ENCODE data around the gene HMCES. TPM values are rescaled to one million over a fixed set of nuclear protein-coding genes. Genes with fewer than 3 reads are reported as not detected.

HMCES gene
- total RNA-seq, 1 donor from 2014 or later: 21.6 TPM

GRCh38 chr3:129289201-129289921, 10.7 kb downstream of the HMCES start:
- FAIRE-seq (no peak), DNase-seq (ENCODE audit: low spot score in 2 of 2) (no peak)

GRCh38 chr3:129291236-129291886, 12.7 kb downstream of the HMCES start:
- DNase-seq (ENCODE audit: low spot score in 2 of 2) (no peak), FAIRE-seq (no peak)

- no peak for FAIRE-seq
Observed at GRCh38 chr3:129295286-129295685, 16.6 kb downstream of the HMCES start.

GRCh38 chr3:129304146-129304961, 25.7 kb downstream of the HMCES start:
- no peak for FAIRE-seq
- no peak for DNase-seq (ENCODE audit: low spot score in 2 of 2)

More at GRCh38 chr3:129295286-129295685, 16.6 kb downstream of the HMCES start:
- DNase-seq (ENCODE audit: low spot score in 2 of 2): no peak

- DNase-seq (ENCODE audit: low spot score in 2 of 2) (no peak), FAIRE-seq (no peak)
Observed at GRCh38 chr3:129304962-129305222, 26.2 kb downstream of the HMCES start.

- DNase-seq (ENCODE audit: low spot score in 2 of 2): peak in 1 of 2 donors; percentile 54
- FAIRE-seq: no peak
Observed at GRCh38 chr3:129305592-129306091, 27.0 kb downstream of the HMCES start.

GRCh38 chr3:129308636-129309035, 30.0 kb downstream of the HMCES start:
- DNase-seq (ENCODE audit: low spot score in 2 of 2) (no peak), FAIRE-seq (no peak)

- FAIRE-seq (no peak), DNase-seq (ENCODE audit: low spot score in 2 of 2) (no peak)
Observed at GRCh38 chr3:129310111-129311011, 31.7 kb downstream of the HMCES start.

GRCh38 chr3:129311054-129311902, 32.6 kb downstream of the HMCES start:
- DNase-seq (ENCODE audit: low spot score in 2 of 2) (no peak), FAIRE-seq (no peak)

GRCh38 chr3:129312021-129312639, 33.5 kb downstream of the HMCES start:
- no peak for DNase-seq (ENCODE audit: low spot score in 2 of 2)
- FAIRE-seq: no peak

- FAIRE-seq: no peak
- DNase-seq (ENCODE audit: low spot score in 2 of 2): no peak
Observed at GRCh38 chr3:129312671-129313414, 34.2 kb downstream of the HMCES start.

GRCh38 chr3:129313415-129313664, 34.7 kb downstream of the HMCES start:
- DNase-seq (ENCODE audit: low spot score in 2 of 2): no peak
- FAIRE-seq: no peak

GRCh38 chr3:129313665-129314385, 35.2 kb downstream of the HMCES start:
- no peak for FAIRE-seq
- DNase-seq (ENCODE audit: low spot score in 2 of 2): no peak

- FAIRE-seq: no peak
- DNase-seq (ENCODE audit: low spot score in 2 of 2): peak; percentile 93
Observed at GRCh38 chr3:129314386-129315222, 35.9 kb downstream of the HMCES start.

GRCh38 chr3:129315223-129315997, 36.7 kb downstream of the HMCES start:
- peak in 1 of 2 donors; percentile 60 for DNase-seq (ENCODE audit: low spot score in 2 of 2)

GRCh38 chr3:129315998-129316247, 37.3 kb downstream of the HMCES start:
- FAIRE-seq (no peak), DNase-seq (ENCODE audit: low spot score in 2 of 2) (no peak)

More at GRCh38 chr3:129315223-129315997, 36.7 kb downstream of the HMCES start:
- FAIRE-seq: no peak
